ENCODE measurements around the gene ATXN10.
"Not testable (repeated sequence)": the region's sequence is repeated elsewhere in the genome, so short reads cannot be mapped to it uniquely, and the experiment has no call there.

ATXN10 gene, protein sequence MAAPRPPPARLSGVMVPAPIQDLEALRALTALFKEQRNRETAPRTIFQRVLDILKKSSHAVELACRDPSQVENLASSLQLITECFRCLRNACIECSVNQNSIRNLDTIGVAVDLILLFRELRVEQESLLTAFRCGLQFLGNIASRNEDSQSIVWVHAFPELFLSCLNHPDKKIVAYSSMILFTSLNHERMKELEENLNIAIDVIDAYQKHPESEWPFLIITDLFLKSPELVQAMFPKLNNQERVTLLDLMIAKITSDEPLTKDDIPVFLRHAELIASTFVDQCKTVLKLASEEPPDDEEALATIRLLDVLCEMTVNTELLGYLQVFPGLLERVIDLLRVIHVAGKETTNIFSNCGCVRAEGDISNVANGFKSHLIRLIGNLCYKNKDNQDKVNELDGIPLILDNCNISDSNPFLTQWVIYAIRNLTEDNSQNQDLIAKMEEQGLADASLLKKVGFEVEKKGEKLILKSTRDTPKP

DNA sequence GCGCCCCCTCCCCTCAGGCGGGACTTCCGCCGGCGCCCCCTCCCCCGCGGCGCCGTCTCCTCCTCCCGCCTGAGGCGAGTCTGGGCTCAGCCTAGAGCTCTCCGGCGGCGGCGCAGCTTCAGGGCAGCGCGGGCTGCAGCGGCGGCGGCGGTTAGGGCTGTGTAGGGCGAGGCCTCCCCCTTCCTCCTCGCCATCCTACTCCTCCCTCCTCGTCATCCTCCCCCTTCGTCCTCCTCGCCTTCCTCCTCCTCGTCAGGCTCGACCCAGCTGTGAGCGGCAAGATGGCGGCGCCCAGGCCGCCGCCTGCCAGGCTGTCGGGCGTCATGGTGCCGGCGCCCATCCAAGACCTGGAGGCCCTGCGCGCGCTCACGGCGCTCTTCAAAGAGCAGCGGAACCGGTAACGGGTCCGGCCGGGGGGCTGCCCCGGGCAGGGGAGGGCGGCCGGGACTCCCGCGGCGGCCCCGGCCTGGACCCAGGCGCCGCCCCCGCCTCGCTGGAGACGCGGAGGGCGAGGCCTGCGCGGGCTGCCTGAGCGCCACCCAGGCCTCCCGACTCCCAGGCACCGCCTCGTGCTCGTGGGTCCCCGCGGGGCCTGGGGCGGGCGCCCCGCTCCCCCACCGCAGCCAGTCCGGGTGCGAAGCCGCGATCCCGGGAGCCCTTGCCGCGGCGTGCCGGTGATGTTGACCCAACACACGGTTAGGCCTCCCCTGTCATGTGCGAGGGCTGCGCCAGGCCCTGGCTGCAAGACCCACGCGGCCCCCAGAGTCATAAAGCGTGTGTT lies at the start of gene ATXN10:
Gene ATXN10 (plus strand): TSS at position 52 of the 781 bp plus-strand sequence. CDS start 230 bp downstream, at position 282.
- Histone ChIP-seq H3K9me3 (ENCODE audit: control insufficient read depth in 5 of 5, low read length in 5 of 5) (peaks cover 0 to 5% (median 0%) of the 10 kb centered on the region in 5 donors), H3K4me1 (ENCODE audit: control insufficient read depth in 5 of 5, insufficient read depth in 5 of 5, low read length in 5 of 5) (peaks cover 0 to 28% (median 20%) of the 10 kb centered on the region in 5 donors), H3K27ac (ENCODE audit: low read depth, low read length) (peak within 1 kb of the TSS; percentile 34), H3K9ac (ENCODE audit: low read length in 5 of 5) (peak within 1 kb of the TSS; percentile 72 to 95 (median 89)), H3K27me3 (ENCODE audit: control insufficient read depth in 5 of 5, insufficient read depth in 4 of 5, low read length in 5 of 5) (no peaks in the 10 kb centered on the region), H3K4me3 (ENCODE audit: low read depth in 1 of 5, low read length in 5 of 5) (peak within 1 kb of the TSS; percentile 72 to 92 (median 86)), H3K36me3 (ENCODE audit: control insufficient read depth in 5 of 5, insufficient read depth in 5 of 5, low read length in 5 of 5) (no peaks in the 10 kb centered on the region)

- Histone ChIP-seq H3K9ac (ENCODE audit: low read length in 5 of 5) (no peak overlapping the region), H3K4me3 (ENCODE audit: low read depth in 1 of 5, low read length in 5 of 5) (no peak overlapping the region), H3K27ac (ENCODE audit: low read depth, low read length) (no peak overlapping the region), H3K4me1 (ENCODE audit: control insufficient read depth in 5 of 5, insufficient read depth in 5 of 5, low read length in 5 of 5) (peaks cover 0 to 17% (median 10%) of the 10 kb centered on the region in 5 donors), H3K9me3 (ENCODE audit: control insufficient read depth in 5 of 5, low read length in 5 of 5) (no peaks in the 10 kb centered on the region), H3K27me3 (ENCODE audit: control insufficient read depth in 5 of 5, insufficient read depth in 4 of 5, low read length in 5 of 5) (peaks cover 0 to 2% (median 0%) of the 10 kb centered on the region in 5 donors), H3K36me3 (ENCODE audit: control insufficient read depth in 5 of 5, insufficient read depth in 5 of 5, low read length in 5 of 5) (no peaks in the 10 kb centered on the region)
Measured at GRCh38 chr22:45621836-45622600, 49.6 kb upstream of the ATXN10 start.

DNA sequence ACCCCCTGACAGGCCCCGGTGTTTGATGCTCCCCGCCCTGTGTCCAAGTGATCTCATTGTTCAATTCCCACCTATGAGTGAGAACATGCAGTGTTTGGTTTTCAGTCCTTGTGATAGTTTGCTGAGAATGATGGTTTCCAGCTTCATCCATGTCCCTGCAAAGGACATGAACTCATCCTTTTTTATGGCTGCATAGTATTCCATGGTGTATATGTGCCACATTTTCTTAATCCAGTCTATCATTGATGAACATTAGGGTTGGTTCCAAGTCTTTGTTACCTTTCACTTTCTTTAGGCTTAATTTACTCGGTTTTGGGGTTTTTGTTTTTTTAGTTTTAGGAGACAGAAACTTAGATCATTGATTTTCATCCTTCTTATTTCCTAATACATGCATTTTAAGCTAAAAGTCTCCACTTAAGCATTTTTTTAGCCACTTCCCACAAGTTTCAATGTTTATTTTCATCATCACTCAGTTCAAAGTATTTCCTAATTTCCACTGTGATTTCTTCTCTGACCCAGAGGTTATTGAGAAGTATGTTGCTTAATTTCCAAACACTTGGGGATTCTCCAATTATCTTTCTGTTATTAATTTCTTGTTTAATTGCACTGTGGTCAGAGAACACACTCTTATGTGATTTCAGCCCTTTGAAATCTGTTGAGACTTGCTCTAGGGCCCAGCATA lies 48.0 kb upstream of the ATXN10 start:
- not testable (repeated sequence) for H3K9me3 ChIP-seq (ENCODE audit: control insufficient read depth in 5 of 5, low read length in 5 of 5); H3K27ac ChIP-seq (ENCODE audit: low read depth, low read length); H3K9ac ChIP-seq (ENCODE audit: low read length in 5 of 5); H3K4me3 ChIP-seq (ENCODE audit: low read depth in 1 of 5, low read length in 5 of 5); H3K36me3 ChIP-seq (ENCODE audit: control insufficient read depth in 5 of 5, insufficient read depth in 5 of 5, low read length in 5 of 5); H3K27me3 ChIP-seq (ENCODE audit: control insufficient read depth in 5 of 5, insufficient read depth in 4 of 5, low read length in 5 of 5)
- peaks cover 0 to 17% (median 10%) of the 10 kb centered on the region in 5 donors for H3K4me1 ChIP-seq (ENCODE audit: control insufficient read depth in 5 of 5, insufficient read depth in 5 of 5, low read length in 5 of 5)

DNA sequence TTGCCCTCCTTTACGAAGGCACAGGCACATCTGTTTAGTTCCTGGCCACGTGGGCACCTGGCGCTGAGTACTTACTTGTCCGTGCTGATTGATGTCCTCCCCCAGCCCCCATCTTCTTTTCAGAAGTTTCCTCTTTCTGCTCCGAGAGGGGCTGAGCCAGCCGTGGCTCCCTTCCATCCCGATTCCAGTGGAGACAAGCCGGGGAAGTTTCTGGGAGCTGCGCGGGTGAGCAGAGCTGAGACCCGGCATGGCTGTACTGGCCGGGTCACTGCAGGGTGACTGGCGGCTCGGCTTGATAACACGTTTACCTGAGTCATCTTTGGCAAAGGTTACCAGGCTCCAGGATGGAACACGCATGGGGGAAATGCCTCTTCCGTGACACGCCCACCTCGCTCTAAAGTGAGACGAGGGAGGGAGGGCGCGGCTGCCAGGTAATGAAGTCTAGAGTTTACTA lies 45.4 kb upstream of the ATXN10 start:
- Histone ChIP-seq H3K27ac (ENCODE audit: low read depth, low read length) (no peak overlapping the region), H3K4me3 (ENCODE audit: low read depth in 1 of 5, low read length in 5 of 5) (no peak overlapping the region)

GRCh38 chr22:45627489-45628233 lies 44.0 kb upstream of the ATXN10 start:
- Histone ChIP-seq H3K27me3 (ENCODE audit: control insufficient read depth in 5 of 5, insufficient read depth in 4 of 5, low read length in 5 of 5) (peaks cover 12 to 23% (median 17%) of the 10 kb centered on the region in 5 donors), H3K4me3 (ENCODE audit: low read depth in 1 of 5, low read length in 5 of 5) (no peak overlapping the region), H3K4me1 (ENCODE audit: control insufficient read depth in 5 of 5, insufficient read depth in 5 of 5, low read length in 5 of 5) (peaks cover 0 to 17% (median 10%) of the 10 kb centered on the region in 5 donors), H3K36me3 (ENCODE audit: control insufficient read depth in 5 of 5, insufficient read depth in 5 of 5, low read length in 5 of 5) (no peaks in the 10 kb centered on the region), H3K9me3 (ENCODE audit: control insufficient read depth in 5 of 5, low read length in 5 of 5) (no peaks in the 10 kb centered on the region), H3K27ac (ENCODE audit: low read depth, low read length) (no peak overlapping the region), H3K9ac (ENCODE audit: low read length in 5 of 5) (no peak overlapping the region)

More for the DNA sequence above, 45.4 kb upstream of the ATXN10 start:
- peaks cover 3 to 13% (median 10%) of the 10 kb centered on the region in 5 donors for H3K27me3 ChIP-seq (ENCODE audit: control insufficient read depth in 5 of 5, insufficient read depth in 4 of 5, low read length in 5 of 5)
- H3K9me3 ChIP-seq (ENCODE audit: control insufficient read depth in 5 of 5, low read length in 5 of 5): no peaks in the 10 kb centered on the region
- H3K9ac ChIP-seq (ENCODE audit: low read length in 5 of 5): no peak overlapping the region
- H3K4me1 ChIP-seq (ENCODE audit: control insufficient read depth in 5 of 5, insufficient read depth in 5 of 5, low read length in 5 of 5): peaks cover 0 to 17% (median 10%) of the 10 kb centered on the region in 5 donors
- no peaks in the 10 kb centered on the region for H3K36me3 ChIP-seq (ENCODE audit: control insufficient read depth in 5 of 5, insufficient read depth in 5 of 5, low read length in 5 of 5)

GRCh38 chr22:45628515-45628914 lies 43.1 kb upstream of the ATXN10 start:
- H3K36me3 ChIP-seq (ENCODE audit: control insufficient read depth in 5 of 5, insufficient read depth in 5 of 5, low read length in 5 of 5): no peaks in the 10 kb centered on the region
- H3K4me3 ChIP-seq (ENCODE audit: low read depth in 1 of 5, low read length in 5 of 5): no peak overlapping the region
- no peaks in the 10 kb centered on the region for H3K9me3 ChIP-seq (ENCODE audit: control insufficient read depth in 5 of 5, low read length in 5 of 5)
- peaks cover 0 to 16% (median 10%) of the 10 kb centered on the region in 5 donors for H3K4me1 ChIP-seq (ENCODE audit: control insufficient read depth in 5 of 5, insufficient read depth in 5 of 5, low read length in 5 of 5)
- peaks cover 17 to 32% (median 22%) of the 10 kb centered on the region in 5 donors for H3K27me3 ChIP-seq (ENCODE audit: control insufficient read depth in 5 of 5, insufficient read depth in 4 of 5, low read length in 5 of 5)
- H3K27ac ChIP-seq (ENCODE audit: low read depth, low read length): no peak overlapping the region
- no peak overlapping the region for H3K9ac ChIP-seq (ENCODE audit: low read length in 5 of 5)

DNA sequence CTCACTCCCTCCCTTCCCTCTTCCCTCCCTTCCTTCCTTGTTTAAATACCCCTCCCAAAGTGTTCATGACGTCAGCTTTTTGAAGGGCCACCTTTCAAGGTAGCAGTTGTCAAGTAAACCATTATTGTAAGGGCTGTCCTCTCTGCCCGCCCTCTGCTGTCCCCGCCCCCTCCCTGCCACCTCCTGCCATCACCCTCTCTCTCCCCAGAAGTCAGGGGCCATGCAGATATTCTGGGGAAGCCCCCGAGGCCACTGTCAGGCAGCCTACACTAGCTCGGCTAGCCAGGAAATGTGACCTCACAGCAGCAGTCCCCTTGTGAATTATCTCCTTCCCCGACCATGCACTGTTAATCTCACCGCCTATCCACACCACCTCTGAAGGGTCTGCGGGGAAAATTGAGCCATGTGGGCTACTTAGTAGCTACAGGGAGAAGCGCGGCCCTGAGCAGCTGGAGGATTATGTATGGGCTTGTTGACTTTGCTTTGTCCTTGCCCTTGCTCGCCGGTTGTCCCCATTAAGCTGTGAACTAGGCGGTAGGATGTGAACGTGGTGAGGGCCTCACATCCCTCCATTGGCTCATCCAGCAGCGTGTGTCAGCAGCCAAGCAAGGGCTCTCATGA lies 42.1 kb upstream of the ATXN10 start:
- Histone ChIP-seq H3K4me3 (ENCODE audit: low read depth in 1 of 5, low read length in 5 of 5) (no peak overlapping the region), H3K4me1 (ENCODE audit: control insufficient read depth in 5 of 5, insufficient read depth in 5 of 5, low read length in 5 of 5) (peaks cover 0 to 5% (median 3%) of the 10 kb centered on the region in 5 donors), H3K9me3 (ENCODE audit: control insufficient read depth in 5 of 5, low read length in 5 of 5) (no peaks in the 10 kb centered on the region), H3K27ac (ENCODE audit: low read depth, low read length) (no peak overlapping the region), H3K36me3 (ENCODE audit: control insufficient read depth in 5 of 5, insufficient read depth in 5 of 5, low read length in 5 of 5) (no peaks in the 10 kb centered on the region), H3K9ac (ENCODE audit: low read length in 5 of 5) (no peak overlapping the region), H3K27me3 (ENCODE audit: control insufficient read depth in 5 of 5, insufficient read depth in 4 of 5, low read length in 5 of 5) (peaks cover 17 to 39% (median 24%) of the 10 kb centered on the region in 5 donors)

- H3K9me3 ChIP-seq (ENCODE audit: control insufficient read depth in 5 of 5, low read length in 5 of 5): no peaks in the 10 kb centered on the region
- H3K9ac ChIP-seq (ENCODE audit: low read length in 5 of 5): no peak overlapping the region
- H3K27me3 ChIP-seq (ENCODE audit: control insufficient read depth in 5 of 5, insufficient read depth in 4 of 5, low read length in 5 of 5): peaks cover 17 to 41% (median 24%) of the 10 kb centered on the region in 5 donors
Measured at GRCh38 chr22:45630436-45630835, 41.2 kb upstream of the ATXN10 start.

More at GRCh38 chr22:45630436-45630835, 41.2 kb upstream of the ATXN10 start:
- no peak overlapping the region for H3K4me3 ChIP-seq (ENCODE audit: low read depth in 1 of 5, low read length in 5 of 5)
- no peaks in the 10 kb centered on the region for H3K36me3 ChIP-seq (ENCODE audit: control insufficient read depth in 5 of 5, insufficient read depth in 5 of 5, low read length in 5 of 5)
- H3K4me1 ChIP-seq (ENCODE audit: control insufficient read depth in 5 of 5, insufficient read depth in 5 of 5, low read length in 5 of 5): peaks cover 0 to 3% (median 0%) of the 10 kb centered on the region in 5 donors
- no peak overlapping the region for H3K27ac ChIP-seq (ENCODE audit: low read depth, low read length)
